HG03139 (cell line): ENCODE results near the gene DCPS.
"Not testable (repeated sequence)": the region's sequence is repeated elsewhere in the genome, so short reads cannot be mapped to it uniquely, and the experiment has no call there.

Source experiments
- ATAC-seq: cut with Tn5 transposase; IDR thresholded peaks from one replicate; pipeline ENCODE4 v1.9.1; 2021; ENCODE audit not compliant: unreplicated experiment

Gene DCPS, protein sequence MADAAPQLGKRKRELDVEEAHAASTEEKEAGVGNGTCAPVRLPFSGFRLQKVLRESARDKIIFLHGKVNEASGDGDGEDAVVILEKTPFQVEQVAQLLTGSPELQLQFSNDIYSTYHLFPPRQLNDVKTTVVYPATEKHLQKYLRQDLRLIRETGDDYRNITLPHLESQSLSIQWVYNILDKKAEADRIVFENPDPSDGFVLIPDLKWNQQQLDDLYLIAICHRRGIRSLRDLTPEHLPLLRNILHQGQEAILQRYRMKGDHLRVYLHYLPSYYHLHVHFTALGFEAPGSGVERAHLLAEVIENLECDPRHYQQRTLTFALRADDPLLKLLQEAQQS

DNA sequence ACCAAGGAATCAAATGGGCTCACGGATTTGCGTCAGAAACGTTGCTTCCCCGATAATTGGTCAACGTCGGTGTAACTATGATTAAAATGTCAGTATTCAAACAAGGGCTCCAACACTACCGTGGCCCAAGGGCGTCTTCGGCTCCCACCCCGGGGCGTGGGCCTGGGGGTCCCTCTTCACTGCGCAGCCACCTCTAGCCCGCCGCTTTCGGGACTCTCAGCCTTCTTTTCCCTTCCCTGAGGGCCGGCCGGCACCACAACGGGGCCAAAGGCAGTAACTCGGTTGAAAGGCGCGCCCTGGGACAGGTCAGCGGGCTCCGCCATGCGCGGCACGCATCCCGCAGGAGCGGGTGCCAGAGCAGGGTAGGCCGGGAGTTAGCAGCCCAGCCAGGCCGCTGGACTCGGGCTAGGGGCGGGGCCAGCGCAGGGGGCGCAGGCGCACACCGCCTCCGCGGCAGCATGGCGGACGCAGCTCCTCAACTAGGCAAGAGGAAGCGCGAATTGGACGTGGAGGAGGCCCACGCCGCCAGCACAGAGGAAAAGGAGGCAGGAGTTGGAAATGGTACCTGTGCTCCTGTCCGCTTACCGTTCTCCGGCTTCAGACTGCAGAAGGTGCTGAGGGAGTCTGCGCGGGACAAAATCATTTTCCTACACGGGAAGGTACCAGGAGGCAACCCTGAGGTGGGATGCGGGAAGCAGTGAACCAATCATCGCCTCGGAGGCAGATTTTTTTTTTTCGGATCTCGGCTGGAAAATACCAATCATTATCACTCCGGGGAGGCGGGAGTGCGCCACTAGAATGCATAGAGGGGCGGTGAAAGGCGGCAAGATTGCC is at the start of gene DCPS:
TSS of gene DCPS (plus strand) at position 438 of the 834 bp plus-strand sequence. CDS start at position 459, 21 bp downstream.
- ATAC-seq = peak; percentile 91

DNA sequence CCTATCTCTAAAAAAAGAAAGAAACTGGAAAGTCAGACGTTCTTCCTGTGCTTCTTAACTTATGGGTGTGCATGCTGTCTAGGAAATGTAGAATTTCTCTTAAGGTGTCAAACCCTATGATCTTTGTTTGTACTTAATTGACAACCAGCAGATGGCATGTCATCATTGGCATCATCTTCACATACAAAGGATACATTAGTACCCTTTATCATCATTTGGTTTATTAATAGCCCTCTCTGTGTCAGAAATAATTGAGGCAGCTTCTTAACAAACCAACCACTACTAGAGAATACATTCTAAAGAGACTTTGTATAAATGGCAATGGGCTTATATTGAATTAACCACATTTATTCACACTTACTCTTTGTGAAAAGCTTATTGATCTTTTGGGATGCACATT is 49.0 kb upstream of the DCPS start:
- ATAC-seq = no peak

- not testable (repeated sequence) for ATAC-seq
Measured at GRCh38 chr11:126255507-126255906, 48.4 kb upstream of the DCPS start.

DNA sequence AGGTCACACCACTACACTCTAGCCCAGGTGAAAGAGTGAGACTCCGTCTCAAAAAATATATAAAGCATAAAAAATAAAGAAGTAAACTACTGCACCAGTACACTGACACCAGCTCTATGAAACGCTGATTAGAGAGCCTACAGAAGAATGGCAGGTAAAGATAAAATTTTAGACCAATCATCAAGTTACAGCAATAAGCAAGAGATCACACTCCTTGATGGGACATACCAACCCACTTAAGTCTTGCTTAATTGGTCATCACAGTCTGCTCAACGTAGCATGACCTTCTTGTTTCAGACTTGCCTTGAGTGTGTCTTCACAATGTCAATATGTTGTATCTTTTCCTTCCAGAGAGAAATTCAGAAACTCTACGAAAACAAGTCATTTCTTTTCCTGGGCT is 47.6 kb upstream of the DCPS start:
- ATAC-seq = no peak

GRCh38 chr11:126257144-126257543 is 46.7 kb upstream of the DCPS start:
- ATAC-seq = no peak

DNA sequence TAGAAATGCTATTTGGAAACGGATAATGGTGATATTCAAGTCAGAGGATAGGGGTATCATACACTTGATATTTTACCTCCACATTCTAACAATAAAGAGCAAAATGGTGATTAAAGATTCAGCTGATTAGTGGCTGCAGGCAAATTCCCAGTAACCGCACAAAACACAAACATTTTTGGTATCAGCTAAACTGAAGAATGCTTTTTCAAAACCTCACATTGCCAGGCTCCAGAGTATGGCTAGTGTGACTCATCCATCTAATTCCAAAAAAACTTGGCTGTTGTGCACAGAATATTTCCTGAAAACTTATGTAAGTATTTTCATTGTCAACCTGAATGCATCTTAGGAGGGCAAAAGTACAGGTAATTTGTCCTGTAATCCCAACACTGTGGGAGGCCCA is 46.1 kb upstream of the DCPS start:
- ATAC-seq = no peak

DNA sequence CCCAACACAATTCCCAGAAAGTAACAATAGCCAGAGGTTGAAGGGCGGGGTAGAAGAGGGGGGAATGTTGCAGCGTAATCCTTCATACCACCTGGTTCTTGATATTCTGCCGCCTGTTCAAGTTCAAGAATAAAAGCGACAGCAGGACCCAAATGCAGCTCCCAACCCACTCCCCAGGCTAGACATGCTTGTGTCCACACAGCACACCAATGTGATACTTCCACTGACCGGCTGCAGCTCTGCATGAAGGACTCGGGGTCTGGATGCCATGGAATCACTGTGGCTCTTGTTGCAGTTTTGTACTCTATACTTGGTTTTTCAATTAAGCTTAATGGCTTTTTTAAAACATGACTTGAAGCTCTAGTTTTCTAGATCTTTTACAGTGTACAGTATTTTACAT is 41.6 kb upstream of the DCPS start:
- no peak for ATAC-seq

DNA sequence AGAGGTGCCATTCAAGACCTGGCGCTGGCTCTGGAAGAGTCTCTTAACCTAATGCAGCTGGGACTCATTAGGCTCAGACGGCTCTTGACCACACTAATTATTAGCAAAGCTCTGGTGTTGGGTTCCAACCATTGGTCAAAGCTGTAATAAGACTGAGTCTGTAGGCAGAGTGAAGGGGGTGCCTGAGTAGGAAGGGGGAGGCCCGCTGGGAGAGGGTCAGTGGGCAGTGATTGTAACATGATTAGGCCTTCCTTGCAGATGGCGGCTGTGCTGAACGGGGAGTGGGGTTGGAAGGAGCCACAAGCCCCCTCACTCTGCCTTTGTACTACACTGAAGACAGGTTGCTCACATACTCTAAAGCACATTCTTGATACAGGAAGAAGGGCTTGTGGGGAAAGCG is 40.4 kb upstream of the DCPS start:
- no peak for ATAC-seq

DNA sequence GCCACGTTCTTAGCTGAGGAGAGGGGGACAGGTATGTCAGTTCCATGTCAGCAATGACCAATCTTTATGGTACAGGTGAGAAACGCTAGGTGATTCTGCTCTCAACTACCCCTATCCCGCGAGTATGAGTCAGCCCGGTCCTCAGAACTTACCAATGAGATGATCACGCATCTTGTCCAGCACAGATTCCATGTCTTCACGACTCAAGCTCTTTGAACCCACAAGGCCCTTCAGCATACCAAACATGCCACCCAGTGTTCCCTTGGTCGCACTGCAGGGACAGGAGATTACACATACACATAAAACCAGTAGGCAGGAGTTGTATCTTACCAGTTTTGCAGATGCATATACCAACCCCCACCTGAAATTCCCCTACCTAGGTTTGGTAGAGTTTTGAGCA is 38.0 kb upstream of the DCPS start:
- no peak for ATAC-seq

DNA sequence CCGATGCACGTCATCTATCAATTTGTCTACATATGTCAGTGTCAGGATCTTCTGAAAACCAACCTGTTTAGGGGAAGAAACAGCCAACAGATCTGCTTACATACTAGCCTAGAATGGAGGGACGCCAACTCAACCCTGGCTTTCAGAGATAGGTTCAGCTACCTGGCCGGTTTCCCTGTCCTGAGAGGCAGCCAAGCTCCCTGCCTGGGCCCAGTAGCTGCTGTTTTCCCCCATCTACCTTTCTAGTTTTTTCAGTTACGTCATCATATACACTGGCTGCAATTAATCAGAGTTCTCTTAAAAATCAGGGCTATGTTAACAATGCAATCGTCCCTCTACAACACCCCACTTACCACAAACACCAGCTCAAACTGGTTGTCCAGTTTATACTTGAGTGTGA is 36.2 kb upstream of the DCPS start:
- ATAC-seq = no peak

- ATAC-seq = no peak
Measured at GRCh38 chr11:126268361-126268707, 35.5 kb upstream of the DCPS start.

DNA sequence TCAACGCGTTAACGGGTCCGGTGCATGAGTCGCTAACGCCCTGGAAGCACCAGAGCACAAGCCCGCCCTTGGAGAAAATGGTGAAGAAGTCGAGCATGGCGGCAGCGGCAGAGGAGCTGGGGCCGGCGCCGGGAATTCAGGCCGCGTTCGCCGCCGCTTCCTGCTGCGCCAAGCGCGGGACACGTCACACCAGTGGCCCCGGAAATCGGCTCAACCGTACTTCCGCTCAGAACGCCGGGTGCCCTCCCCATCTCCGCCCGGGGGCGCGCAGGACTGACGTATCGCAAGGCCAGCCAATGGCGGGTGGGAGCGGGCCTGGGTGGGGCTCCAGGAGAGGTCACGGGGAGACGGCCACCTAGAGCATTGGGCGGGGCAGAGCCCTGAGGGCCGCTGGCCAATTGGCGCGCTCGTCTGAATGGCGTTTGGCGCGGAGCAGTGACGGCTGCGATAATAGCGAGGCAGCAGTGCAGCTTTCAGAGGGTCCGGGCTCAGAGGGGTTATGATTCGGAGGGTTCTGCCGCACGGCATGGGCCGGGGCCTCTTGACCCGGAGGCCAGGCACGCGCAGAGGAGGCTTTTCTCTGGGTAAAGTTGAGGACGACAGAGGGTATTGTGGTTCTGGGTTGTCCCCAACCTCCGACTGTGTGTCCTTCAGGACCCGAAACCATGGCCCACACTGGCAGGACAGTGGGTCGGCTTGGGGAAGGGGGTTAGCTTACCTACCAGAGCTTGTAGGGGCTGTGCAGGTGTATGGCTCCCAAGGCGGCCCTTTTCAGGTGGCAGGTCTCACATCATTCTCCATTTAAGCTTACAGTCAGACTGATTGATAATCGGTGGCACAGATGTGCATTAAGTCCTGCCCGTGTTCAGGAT is 34.9 kb upstream of the DCPS start, which contains the start of the genes FOXRED1 and SRPRA:
TSS of gene FOXRED1 (plus strand) at position 447 of the 872 bp plus-strand sequence. CDS start at position 500, 53 bp downstream.
TSS of gene SRPRA (minus strand) at position 188 of the 872 bp plus-strand sequence. CDS start at position 97, 91 bp downstream.
- ATAC-seq = peak; percentile 100

DNA sequence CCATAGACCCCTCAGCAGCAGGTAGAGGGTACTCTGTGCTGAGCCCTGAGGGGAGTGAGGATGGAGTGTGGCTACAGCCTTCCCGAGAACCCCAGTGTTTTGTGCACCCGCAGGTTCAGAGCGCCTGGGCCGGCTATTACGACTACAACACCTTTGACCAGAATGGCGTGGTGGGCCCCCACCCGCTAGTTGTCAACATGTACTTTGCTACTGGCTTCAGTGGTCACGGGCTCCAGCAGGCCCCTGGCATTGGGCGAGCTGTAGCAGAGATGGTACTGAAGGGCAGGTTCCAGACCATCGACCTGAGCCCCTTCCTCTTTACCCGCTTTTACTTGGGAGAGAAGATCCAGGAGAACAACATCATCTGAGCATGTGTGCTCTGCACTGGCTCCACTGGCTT is 26.5 kb upstream of the DCPS start:
- no peak for ATAC-seq

DNA sequence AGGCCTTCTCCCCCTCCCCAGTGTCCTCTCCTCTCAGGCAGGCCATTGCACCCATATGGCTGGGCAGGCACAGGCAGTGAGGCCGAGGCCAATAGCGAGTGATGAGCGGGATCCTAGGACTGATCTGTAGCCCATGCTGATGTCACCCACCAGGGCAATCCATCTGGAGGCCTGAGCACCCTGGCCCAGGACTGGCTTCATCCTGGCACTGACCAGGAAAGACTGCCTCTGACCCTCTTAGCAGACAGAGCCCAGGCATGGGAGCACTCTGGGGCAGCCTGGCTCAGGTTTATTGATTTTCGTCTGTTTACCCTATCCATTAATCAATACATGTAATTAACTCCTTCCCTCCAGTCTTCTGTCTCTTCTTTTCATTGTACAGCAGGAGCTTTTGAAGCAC is 26.1 kb upstream of the DCPS start:
- no peak for ATAC-seq

- no peak for ATAC-seq
Measured at GRCh38 chr11:126279191-126279590, 24.7 kb upstream of the DCPS start.

- no peak for ATAC-seq
Measured at GRCh38 chr11:126280595-126280994, 23.3 kb upstream of the DCPS start.

DNA sequence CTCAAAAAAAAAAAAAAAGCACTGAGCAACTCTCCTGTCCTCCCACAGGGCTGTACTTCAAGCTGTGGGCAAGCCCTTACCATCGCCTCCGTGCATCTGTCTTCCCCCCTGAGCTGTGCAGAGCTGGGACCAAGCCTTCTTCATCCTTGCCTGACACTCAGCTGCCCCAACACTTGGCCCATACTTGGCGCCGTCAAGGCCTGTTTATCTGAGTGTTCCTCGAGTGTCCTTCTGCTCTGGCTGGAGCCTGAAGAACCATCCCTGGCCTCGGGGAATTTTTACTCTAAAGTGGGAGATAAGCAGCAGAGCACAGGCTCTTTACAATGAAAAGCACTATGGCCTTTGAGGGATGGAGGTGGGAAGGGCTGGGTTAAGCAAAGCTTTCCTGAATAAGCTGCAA is 22.6 kb upstream of the DCPS start:
- ATAC-seq = no peak

DNA sequence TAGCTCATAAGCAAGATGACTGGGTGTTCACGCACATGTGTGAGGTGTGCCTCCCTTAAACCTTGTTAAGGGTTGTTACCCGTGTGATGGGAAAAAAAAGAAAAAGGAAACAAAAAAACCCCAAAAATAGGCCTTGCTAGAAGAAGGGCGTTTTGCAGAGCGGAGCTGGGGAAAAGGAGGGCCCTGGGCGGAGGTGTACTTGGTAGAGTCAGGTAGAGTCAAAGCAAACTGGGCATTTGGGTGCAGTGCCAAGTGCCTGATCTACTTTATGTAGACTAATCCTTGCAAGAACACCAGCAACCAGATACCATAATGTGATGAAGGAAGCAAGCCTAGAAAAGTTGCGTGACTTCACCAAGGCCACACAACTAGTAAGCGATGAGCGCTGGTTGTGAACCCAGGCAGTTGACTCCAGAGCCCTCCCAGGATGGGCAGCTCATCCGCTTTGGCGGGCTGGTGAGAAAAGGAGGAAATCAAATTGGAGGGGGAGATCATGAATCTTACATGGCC is 22.1 kb upstream of the DCPS start:
- no peak for ATAC-seq

DNA sequence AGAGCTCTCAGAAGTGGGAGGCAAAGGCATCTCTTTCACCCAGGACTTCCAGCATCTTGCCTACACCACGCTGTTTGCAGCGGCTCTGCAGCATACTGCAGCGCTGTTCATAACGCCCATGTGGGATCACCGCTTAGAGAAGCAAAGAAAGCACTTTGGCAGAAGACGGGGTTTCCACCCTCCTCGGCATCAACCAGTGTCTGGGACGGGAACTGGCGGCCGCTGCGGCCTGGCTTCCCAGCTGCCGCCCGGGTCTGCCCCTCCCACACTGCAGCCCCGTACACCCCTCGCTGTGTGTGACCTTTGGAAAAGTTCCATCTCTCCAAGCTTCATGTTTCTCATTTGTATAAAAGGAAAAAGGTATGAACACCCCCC is 21.5 kb upstream of the DCPS start:
- no peak for ATAC-seq

DNA sequence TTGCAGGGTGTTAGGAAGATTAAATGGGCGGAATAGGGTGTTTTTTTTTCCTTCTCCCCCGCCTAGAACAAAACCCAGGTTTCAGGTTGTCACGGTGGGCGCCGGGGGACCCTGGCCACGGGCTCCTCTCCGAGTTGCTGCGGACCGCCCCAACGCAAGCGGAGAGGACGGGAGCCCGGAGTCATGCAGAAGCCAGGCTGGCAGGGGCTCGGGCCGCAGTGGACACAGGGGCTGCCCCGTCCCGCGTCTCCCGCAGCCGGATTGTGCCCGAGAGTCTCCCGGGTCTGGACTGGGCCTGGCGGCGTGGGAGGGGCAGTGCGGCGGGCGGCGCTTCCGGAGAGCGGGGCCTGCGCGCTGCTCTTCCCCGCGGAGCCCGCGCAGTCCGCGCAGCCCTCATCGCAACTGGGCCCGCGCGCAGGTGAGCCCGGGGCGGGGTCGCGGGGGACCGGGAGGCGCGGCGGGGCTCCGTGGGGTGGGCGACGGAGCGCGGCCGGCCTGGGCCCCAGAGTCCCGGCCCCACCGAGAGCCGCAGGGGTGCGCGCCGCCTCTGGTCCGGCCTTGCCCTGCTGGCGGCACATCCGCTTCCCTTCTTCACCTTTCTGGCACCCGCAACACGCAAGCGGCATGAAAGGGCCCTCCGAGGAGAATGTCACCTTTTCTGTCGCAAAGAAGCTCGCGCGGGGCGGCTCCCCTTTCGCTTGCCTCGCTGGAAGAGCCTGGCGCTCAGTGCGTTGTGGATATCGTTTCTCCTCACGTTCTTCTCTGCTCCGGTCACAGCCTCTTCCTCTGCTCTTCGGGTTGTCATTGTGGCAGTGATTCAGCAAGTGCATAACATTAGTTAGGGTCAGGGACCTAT is 20.9 kb upstream of the DCPS start, which contains the start of gene TIRAP:
TSS of gene TIRAP (plus strand) at position 358 of the 856 bp plus-strand sequence. CDS start 7,802 bp downstream, outside the sequence.
- ATAC-seq = peak; percentile 51
